Measurements from ENCODE around the gene HPS1. TPM values are rescaled to one million over a fixed set of nuclear protein-coding genes. Genes with fewer than 3 reads are reported as not detected.

Gene HPS1
- total RNA-seq, 1 donor from 2014 or later = 62.1 TPM

GRCh38 chr10:98391578-98391991 lies 55.1 kb downstream of the HPS1 start:
- Histone ChIP-seq H3K4me1 (peaks cover 16% of the 10 kb centered on the region), H3K36me3 (peaks cover 0 to 16% of the 10 kb centered on the region in 2 donors), H3K27me3 (no peaks in the 10 kb centered on the region), H3K4me3 (no peak overlapping the region), H3K27ac (peak overlapping the region; percentile 2), H3K9me3 (no peaks in the 10 kb centered on the region)
- no peak for DNase-seq (ENCODE audit: extremely low spot score in 2 of 2)
- TF ChIP-seq POLR2AphosphoS5 (IDR thresholded peaks at IDR 0.05; ENCODE audit: insufficient read depth in 1 of 2, low read depth in 1 of 2) (peak in 1 of 2 donors; percentile 58), CTCF (IDR thresholded peaks at IDR 0.05) (no peak)
- intact Hi-C loops (cut with DNase I) = no loop called here

GRCh38 chr10:98391065-98391464 lies 55.7 kb downstream of the HPS1 start:
- H3K4me3 ChIP-seq = no peak overlapping the region
- H3K4me1 ChIP-seq = peaks cover 16% of the 10 kb centered on the region
- no peak for DNase-seq (ENCODE audit: extremely low spot score in 2 of 2)
- intact Hi-C loops (cut with DNase I) = no loop called here
- H3K36me3 ChIP-seq = peaks cover 0 to 19% of the 10 kb centered on the region in 2 donors
- H3K27me3 ChIP-seq = no peaks in the 10 kb centered on the region
- no peak overlapping the region for H3K27ac ChIP-seq
- no peaks in the 10 kb centered on the region for H3K9me3 ChIP-seq
- TF ChIP-seq CTCF (IDR thresholded peaks at IDR 0.05) (no peak), POLR2AphosphoS5 (IDR thresholded peaks at IDR 0.05; ENCODE audit: insufficient read depth in 1 of 2, low read depth in 1 of 2) (no peak), POLR2A (IDR thresholded peaks at IDR 0.05) (no peak)

- no peaks in the 10 kb centered on the region for H3K9me3 ChIP-seq
- no peak overlapping the region for H3K27ac ChIP-seq
- no peak overlapping the region for H3K4me3 ChIP-seq
- H3K4me1 ChIP-seq = peaks cover 16% of the 10 kb centered on the region
- intact Hi-C loops (cut with DNase I) = no loop called here
- H3K36me3 ChIP-seq = peaks cover 0 to 15% of the 10 kb centered on the region in 2 donors
- no peak for DNase-seq (ENCODE audit: extremely low spot score in 2 of 2)
- TF ChIP-seq POLR2A (IDR thresholded peaks at IDR 0.05) (no peak), CTCF (IDR thresholded peaks at IDR 0.05) (no peak), POLR2AphosphoS5 (IDR thresholded peaks at IDR 0.05; ENCODE audit: insufficient read depth in 1 of 2, low read depth in 1 of 2) (no peak)
- no peaks in the 10 kb centered on the region for H3K27me3 ChIP-seq
Measured at GRCh38 chr10:98390406-98390805, 56.3 kb downstream of the HPS1 start.

- intact Hi-C loops (cut with DNase I) = no loop called here
- peaks cover 16% of the 10 kb centered on the region for H3K4me1 ChIP-seq
- TF ChIP-seq POLR2AphosphoS5 (IDR thresholded peaks at IDR 0.05; ENCODE audit: insufficient read depth in 1 of 2, low read depth in 1 of 2) = no peak
- TF ChIP-seq POLR2A (IDR thresholded peaks at IDR 0.05) = no peak
- TF ChIP-seq CTCF (IDR thresholded peaks at IDR 0.05) = no peak
- no peaks in the 10 kb centered on the region for H3K9me3 ChIP-seq
- no peaks in the 10 kb centered on the region for H3K27me3 ChIP-seq
- H3K4me3 ChIP-seq = no peak overlapping the region
- H3K27ac ChIP-seq = no peak overlapping the region
- no peak for DNase-seq (ENCODE audit: extremely low spot score in 2 of 2)
- peaks cover 0 to 13% of the 10 kb centered on the region in 2 donors for H3K36me3 ChIP-seq
Measured at GRCh38 chr10:98389398-98389797, 57.3 kb downstream of the HPS1 start.

- Histone ChIP-seq H3K9me3 (no peaks in the 10 kb centered on the region), H3K4me1 (peaks cover 16% of the 10 kb centered on the region), H3K27me3 (no peaks in the 10 kb centered on the region), H3K4me3 (no peak overlapping the region), H3K27ac (no peak overlapping the region), H3K36me3 (peaks cover 0 to 14% of the 10 kb centered on the region in 2 donors)
- DNase-seq (ENCODE audit: extremely low spot score in 2 of 2) = no peak
- TF ChIP-seq POLR2A (IDR thresholded peaks at IDR 0.05) (no peak), POLR2AphosphoS5 (IDR thresholded peaks at IDR 0.05; ENCODE audit: insufficient read depth in 1 of 2, low read depth in 1 of 2) (no peak), CTCF (IDR thresholded peaks at IDR 0.05) (no peak)
- intact Hi-C loops (cut with DNase I) = no loop called here
Measured at GRCh38 chr10:98388101-98388655, 58.6 kb downstream of the HPS1 start.
